Activated CD4-positive, alpha-beta T cell treated with anti-CD3 and anti-CD28 coated beads for 24 hours (primary cell): ENCODE data around the gene NEK1.
"Not testable (repeated sequence)": the region's sequence is repeated elsewhere in the genome, so short reads cannot be mapped to it uniquely, and the experiment has no call there.

ENCODE experiments used
- DNase-seq, 2 donors: peaks; one replicate each; pipeline ENCODE4 v3.0.0-alpha.2; 2020; ENCODE audit warnings: low read depth in 2 of 2

NEK1 gene

DNA sequence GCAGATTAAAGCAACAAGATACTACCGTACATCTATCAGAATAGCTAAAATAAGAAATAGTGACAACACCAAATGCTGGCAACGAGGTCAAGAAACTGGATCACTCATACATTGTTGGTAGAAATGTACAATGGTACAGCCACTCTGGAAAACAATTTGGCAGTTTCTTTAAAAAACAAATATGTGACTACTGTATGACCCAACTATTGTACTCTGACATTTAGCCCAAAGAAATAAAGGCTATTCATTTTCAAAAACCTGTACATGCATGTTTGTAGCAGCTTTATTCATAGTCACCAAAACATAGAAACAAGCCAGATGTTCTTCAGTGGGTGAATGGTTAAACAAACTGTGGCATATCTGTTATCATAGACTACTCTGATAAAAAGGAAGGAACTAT, 16.2 kb upstream of the NEK1 start:
- DNase-seq = no peak

GRCh38 chr4:169627307-169627706, 14.9 kb upstream of the NEK1 start:
- no peak for DNase-seq

DNA sequence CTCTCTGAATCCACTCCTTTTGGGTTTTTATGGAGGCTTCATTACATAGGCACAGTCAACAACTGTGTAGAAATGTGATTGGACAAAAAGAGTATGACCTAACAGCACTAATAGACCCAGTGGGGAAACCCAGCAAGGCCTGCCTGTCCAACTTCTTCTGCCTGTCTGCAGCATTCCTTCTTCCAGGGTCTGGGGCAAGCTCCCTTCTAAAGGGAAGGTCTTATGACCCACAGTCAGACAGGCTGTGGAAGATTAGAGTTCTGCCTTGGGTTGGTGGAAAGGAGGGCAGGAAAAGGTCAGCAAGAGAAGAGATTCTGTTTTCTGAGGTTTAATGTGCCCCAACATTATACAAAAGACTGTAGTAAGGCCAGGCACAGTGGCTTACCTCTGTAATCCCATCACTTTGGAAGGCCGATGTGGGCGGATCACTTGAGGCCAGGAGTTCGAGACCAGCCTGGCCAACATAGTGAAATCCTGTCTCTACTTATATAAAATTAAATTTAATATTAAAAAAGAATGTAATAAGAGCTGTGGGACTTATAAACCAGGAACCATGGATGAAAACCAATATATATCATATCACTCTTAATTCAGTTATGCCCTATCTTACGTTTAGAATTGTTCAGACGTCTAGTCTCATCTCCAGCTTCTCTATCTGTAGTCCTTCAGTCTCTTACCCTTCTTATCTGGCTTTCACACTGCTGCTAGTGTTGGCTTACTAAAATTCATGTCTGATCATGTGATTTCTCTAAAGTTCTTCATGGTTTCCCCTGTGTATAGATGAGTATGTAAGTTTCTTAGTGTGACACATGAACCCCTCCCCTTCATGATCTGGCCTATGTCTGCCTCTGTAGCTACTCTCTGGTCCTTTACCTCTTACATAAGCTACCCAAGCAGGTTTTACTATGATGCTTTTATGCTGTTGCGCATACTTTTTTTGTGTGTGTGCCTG, 14.2 kb upstream of the NEK1 start:
- no peak for DNase-seq

DNA sequence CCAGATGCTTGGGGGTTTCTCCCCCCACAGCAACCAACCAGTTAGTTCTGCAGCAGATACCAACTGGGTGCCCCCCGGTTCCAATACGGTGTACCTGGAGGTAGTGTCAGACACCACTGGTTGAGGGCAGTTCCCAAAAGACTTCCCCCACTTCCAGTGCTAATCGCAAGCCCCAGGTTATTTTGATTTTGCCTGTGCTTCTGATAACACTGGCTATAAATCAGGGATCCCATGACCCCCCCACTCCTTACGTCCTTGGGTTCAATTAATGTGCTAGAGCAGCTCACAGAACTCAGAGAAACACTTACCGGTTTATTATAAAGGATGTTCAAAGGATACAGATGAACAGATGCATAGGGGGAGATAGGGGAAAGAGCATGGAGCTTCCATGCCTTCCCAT, 13.5 kb upstream of the NEK1 start:
- no peak for DNase-seq

GRCh38 chr4:169624012-169624411, 11.6 kb upstream of the NEK1 start:
- DNase-seq = not testable (repeated sequence)

GRCh38 chr4:169622566-169622965, 10.2 kb upstream of the NEK1 start:
- no peak for DNase-seq

GRCh38 chr4:169621731-169622492, 9.5 kb upstream of the NEK1 start:
- no peak for DNase-seq

DNA sequence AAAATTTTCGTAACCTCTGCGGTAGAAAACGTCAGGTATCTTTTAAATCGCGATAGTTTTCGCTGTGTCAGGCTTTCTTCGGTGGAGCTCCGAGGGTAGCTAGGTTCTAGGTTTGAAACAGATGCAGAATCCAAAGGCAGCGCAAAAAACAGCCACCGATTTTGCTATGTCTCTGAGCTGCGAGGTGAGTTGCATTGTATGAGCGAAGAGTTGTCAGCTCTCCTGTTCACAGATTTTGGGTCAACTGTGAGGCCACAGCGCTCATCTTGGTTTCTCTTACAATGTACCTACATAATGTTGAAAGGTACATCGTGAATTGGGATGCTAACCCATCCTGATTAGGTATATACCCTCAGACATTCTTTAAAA, 8.5 kb upstream of the NEK1 start:
- no peak for DNase-seq

GRCh38 chr4:169619958-169620879, 7.8 kb upstream of the NEK1 start, which contains the start of gene CLCN3:
TSS of gene CLCN3 (plus strand) at chr4:169620578. CDS start at chr4:169635929, 15,351 bp downstream.
- peak; percentile 76 to 85 for DNase-seq

DNA sequence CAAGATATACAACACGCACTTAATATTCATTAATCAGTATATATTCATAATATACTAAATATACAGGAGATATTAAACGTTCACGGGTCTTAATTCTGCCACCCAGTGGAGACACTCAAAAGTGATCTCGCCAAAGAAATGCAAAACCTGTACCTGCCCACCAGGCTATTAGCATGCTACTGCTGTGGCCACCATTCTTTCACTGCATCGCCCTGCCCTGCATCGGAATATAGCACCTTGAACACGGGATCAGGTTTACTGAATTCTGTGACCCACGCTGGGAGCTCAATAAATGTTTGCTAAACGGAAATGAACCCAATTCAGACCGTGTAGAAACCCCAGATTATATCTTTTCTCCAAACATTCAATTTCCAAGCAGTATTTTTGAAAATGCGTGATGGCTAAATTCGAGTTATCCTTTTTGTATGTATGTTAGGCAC, 7.2 kb upstream of the NEK1 start:
- no peak for DNase-seq

- DNase-seq = no peak
Observed at GRCh38 chr4:169618986-169619385, 6.6 kb upstream of the NEK1 start.

DNA sequence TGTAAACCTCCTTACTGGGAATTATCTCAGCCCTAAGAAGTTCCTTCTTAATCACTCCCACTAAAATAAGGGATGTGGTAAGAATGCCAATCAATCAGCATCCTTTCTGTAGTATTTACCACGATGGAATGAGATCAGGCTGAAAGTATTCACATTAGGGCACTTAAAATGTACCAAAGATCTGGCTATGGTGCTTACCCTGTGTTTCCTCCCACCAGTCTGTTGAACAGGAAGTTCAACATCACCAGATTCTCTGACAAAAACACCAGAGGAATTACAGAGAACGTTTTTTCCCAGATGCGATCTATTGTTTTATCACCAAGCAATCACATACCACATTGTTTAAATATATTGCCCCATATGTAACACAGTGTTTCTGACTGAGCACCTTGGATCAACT, 5.9 kb upstream of the NEK1 start:
- no peak for DNase-seq

GRCh38 chr4:169617306-169617705, 4.9 kb upstream of the NEK1 start:
- DNase-seq = no peak

- DNase-seq = no peak
Observed at GRCh38 chr4:169616846-169617245, 4.5 kb upstream of the NEK1 start.

GRCh38 chr4:169615467-169616106, 3.2 kb upstream of the NEK1 start:
- no peak for DNase-seq

DNA sequence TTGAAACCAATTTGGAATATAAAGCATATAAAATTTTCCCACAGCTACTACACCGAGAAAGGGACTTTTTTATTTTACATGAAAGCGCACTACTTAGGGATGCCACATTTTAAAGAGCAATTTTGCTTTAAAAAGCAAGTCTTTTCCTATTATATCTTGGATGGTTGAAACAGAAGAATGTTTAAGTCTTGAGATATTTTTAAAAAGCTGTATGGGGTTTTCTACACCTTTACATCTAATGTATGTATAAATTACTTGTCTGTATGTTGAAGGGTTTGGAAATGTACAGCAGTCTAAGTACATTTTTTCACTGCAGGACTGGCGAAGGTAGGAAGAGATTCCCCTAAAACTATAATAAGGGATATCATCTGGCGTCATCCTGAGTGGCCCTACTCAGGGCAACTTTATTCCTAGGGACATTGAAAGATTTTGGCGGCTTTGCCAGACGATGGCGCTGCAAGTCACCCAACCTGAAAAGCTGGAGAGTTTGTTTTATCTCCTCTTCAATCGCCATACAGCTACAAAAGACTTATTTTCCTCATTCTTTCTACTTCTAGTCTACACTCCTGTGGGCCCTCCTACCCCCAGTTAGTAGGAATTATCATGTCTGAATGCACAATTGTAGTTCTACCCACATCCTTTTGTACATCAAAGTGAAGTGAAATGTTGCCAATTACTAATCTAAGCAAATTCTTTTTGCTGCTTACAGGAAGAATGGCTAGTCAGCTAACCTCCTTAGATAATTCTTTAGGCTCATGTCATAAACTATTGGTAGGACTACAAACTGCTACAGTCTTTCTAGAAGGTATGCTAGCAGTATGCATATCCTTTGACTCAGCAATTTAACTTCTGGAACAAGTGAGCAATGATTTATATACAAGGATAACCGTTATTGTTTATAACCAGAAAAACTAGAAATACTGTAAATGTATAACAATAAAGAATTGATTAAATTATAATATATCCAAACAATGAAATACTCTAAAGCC, 782 bp upstream of the NEK1 start:
- DNase-seq = peak; percentile 40 to 61

GRCh38 chr4:169611157-169611556, 1.2 kb downstream of the NEK1 start:
- no peak for DNase-seq

GRCh38 chr4:169604903-169605331, 7.5 kb downstream of the NEK1 start:
- no peak for DNase-seq

GRCh38 chr4:169604131-169604900, 8.1 kb downstream of the NEK1 start:
- no peak for DNase-seq
